Cardiac muscle cell (in vitro differentiated cells and primary cell): Measurements from ENCODE around the gene NPBWR2. TPM values are rescaled to one million over a fixed set of nuclear protein-coding genes. Genes with fewer than 3 reads are reported as not detected.
A peak's percentile ranks its signal among the peaks of the same experiment; 100 is the strongest.

Experiments
- DNase-seq, 2 donors: peaks; one replicate each; pipeline versions ENCODE4 v3.0.0 to v3.0.0-alpha.2; 2010 to 2017; ENCODE audit warnings: low read depth in 1 of 2, low spot score in 1 of 2
- H3K27ac ChIP-seq: fragments of 200-600 bp; sonication (generic); 2 replicates; pipeline ENCODE4 v1.5.1; 2016
- H3K27me3 ChIP-seq: fragments of 200-600 bp; sonication (generic); 2 replicates; pipeline ENCODE4 v1.6.0; 2016; ENCODE audit warnings: control low read depth
- H3K36me3 ChIP-seq: fragments of 200-600 bp; sonication (generic); 2 replicates; pipeline ENCODE4 v1.5.1; 2016; ENCODE audit warnings: control low read depth
- H3K4me1 ChIP-seq: fragments of 200-600 bp; sonication (generic); 2 replicates; pipeline ENCODE4 v1.8.1; 2017; ENCODE audit warnings: low read depth, mild to moderate bottlenecking, mixed run types
- H3K4me3 ChIP-seq: fragments of 200-600 bp; sonication (generic); 2 replicates; pipeline ENCODE4 v1.5.1; 2016; ENCODE audit warnings: mild to moderate bottlenecking
- H3K9me3 ChIP-seq: fragments of 200-600 bp; sonication (generic); 2 replicates; pipeline ENCODE4 v1.5.1; 2017; ENCODE audit warnings: low read depth, mild to moderate bottlenecking, control low read depth
- polyA plus RNA-seq: library from polyadenylated mRNA; unstranded; fragments of >200 nt; fragmentation: Nextera tagmentation; extraction: Ambion mirVana; gene quantifications from 2 replicates; pipeline ENCODE4 v1.2.1, GENCODE V29; 2016
- total RNA-seq: library from RNA; depleted of rRNA; stranded (reverse); fragments of >200 nt; gene quantifications from 2 replicates; pipeline ENCODE4 v1.2.3, GENCODE V29; 2016
- TF ChIP-seq, protein P1 (sequence below): IDR thresholded peaks from 2 replicates; pipeline ENCODE4 v1.5.1; 2012; ENCODE audit warnings: low read depth, mild to moderate bottlenecking, low read length

Gene NPBWR2
- total and polyA plus RNA-seq, 2 experiments from 2014 or later = not detected

DNA sequence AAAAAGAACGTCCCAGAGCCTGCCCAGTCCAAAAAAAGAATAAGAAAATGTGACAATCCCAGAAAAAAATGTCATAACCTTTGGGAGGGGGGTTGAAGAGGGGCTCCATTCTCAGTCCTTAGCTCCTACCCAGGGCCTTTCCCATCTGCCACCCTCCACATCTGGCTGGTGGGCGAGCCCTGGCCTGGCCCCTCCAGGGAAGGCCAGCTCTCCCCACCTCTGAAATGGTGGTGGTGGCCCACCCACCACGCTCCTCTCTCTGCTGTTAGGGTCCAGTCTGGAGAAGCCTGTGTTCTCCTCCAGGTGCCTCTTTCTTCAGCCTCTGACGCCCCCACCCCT lies 28.5 kb downstream of the NPBWR2 start:
- Histone ChIP-seq H3K4me3 (peak overlapping the region; percentile 82), H3K9me3 (no peaks in the 10 kb centered on the region), H3K4me1 (peaks cover 17% of the 10 kb centered on the region)

DNA sequence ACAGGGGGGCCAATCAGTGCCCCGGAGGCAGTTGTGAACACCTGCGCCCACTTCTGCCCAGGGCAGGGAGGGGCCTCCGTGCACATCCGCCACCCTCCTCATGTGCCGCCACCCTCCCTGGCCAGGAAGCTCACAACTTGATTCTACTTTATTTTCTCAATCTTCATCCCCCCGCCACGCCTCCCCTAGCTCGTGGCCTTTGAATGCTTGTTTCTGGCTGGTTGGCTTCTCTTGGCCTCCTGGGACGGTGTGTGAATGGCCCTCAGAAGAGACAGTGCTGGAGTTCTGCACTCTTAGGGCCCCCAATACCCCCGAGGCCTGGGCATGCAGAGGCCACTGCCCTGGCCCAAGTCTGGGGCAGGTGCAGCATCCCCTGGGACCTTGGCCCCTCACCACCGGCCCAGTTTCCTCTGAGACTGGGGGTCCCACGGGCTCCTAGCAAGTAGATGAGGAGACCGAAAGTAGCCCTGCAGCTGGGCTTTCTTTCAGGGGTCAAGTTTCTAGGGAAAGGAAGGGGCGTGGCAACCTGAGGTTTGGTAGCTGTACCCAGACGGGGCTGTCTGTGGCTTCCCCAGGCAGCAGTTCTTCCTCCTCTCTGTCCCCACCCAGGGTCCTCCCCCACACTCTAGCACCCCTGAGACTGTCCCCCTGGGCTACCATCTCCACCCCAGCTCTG lies 29.4 kb downstream of the NPBWR2 start:
- no peaks in the 10 kb centered on the region for H3K9me3 ChIP-seq
- no peak overlapping the region for H3K4me3 ChIP-seq
- H3K4me1 ChIP-seq = peaks cover 17% of the 10 kb centered on the region
- no peaks in the 10 kb centered on the region for H3K27me3 ChIP-seq
- no peak for DNase-seq
- no peaks in the 10 kb centered on the region for H3K36me3 ChIP-seq
- no peak overlapping the region for H3K27ac ChIP-seq
- TF ChIP-seq, protein P1, sequence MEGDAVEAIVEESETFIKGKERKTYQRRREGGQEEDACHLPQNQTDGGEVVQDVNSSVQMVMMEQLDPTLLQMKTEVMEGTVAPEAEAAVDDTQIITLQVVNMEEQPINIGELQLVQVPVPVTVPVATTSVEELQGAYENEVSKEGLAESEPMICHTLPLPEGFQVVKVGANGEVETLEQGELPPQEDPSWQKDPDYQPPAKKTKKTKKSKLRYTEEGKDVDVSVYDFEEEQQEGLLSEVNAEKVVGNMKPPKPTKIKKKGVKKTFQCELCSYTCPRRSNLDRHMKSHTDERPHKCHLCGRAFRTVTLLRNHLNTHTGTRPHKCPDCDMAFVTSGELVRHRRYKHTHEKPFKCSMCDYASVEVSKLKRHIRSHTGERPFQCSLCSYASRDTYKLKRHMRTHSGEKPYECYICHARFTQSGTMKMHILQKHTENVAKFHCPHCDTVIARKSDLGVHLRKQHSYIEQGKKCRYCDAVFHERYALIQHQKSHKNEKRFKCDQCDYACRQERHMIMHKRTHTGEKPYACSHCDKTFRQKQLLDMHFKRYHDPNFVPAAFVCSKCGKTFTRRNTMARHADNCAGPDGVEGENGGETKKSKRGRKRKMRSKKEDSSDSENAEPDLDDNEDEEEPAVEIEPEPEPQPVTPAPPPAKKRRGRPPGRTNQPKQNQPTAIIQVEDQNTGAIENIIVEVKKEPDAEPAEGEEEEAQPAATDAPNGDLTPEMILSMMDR = no peak

More for the DNA sequence above, 28.5 kb downstream of the NPBWR2 start:
- Histone ChIP-seq H3K36me3 (no peaks in the 10 kb centered on the region), H3K27ac (no peak overlapping the region), H3K27me3 (peaks cover 3% of the 10 kb centered on the region)
- TF ChIP-seq, protein P1 = no peak
- DNase-seq = no peak

DNA sequence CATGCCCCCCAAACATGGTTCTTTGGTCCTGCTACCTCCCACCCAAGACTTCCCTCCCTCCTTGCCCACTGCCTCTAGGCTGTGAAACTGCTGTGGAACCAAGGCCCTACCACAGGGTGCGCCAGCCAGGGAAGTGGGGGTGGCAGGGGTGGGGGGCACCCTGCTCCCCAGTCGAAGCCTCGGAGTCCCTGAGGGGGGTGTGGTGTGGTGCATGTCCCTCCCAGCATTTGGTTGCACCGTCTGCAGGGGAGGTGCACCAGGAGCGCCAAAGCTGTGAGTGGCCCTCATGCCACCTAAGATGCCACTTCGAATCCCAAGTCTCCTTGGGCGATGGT lies 29.9 kb downstream of the NPBWR2 start:
- H3K9me3 ChIP-seq = no peaks in the 10 kb centered on the region
- DNase-seq = no peak
- peaks cover 17% of the 10 kb centered on the region for H3K4me1 ChIP-seq
- no peaks in the 10 kb centered on the region for H3K36me3 ChIP-seq
- TF ChIP-seq, protein P1 = no peak
- H3K27me3 ChIP-seq = no peaks in the 10 kb centered on the region
- no peak overlapping the region for H3K27ac ChIP-seq
- H3K4me3 ChIP-seq = no peak overlapping the region

DNA sequence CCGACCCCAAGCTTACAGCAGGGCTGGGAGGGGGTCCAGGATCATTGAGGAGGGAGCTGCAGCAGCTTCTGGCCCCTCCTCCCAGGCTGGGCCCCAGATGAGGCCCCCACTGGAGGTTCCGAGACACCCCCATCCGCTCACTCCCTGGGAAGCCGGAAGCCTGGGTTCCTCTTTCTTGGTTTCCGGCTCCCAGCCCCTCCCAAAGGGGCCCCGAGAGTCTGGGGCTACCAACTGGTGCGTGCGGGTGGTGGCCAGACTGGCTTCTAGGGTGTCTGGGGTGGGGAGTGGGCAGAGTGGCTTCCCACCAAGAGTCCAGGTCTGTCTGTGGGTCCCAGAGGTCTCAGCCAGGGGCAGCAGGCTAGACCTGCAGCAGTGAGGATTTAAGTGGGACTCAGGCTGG lies 30.3 kb downstream of the NPBWR2 start:
- H3K9me3 ChIP-seq = no peaks in the 10 kb centered on the region
- no peaks in the 10 kb centered on the region for H3K27me3 ChIP-seq
- H3K4me3 ChIP-seq = no peak overlapping the region
- no peak overlapping the region for H3K27ac ChIP-seq
- TF ChIP-seq, protein P1 = no peak
- H3K4me1 ChIP-seq = peaks cover 12% of the 10 kb centered on the region
- no peak for DNase-seq
- peaks cover under 1% of the 10 kb centered on the region for H3K36me3 ChIP-seq

DNA sequence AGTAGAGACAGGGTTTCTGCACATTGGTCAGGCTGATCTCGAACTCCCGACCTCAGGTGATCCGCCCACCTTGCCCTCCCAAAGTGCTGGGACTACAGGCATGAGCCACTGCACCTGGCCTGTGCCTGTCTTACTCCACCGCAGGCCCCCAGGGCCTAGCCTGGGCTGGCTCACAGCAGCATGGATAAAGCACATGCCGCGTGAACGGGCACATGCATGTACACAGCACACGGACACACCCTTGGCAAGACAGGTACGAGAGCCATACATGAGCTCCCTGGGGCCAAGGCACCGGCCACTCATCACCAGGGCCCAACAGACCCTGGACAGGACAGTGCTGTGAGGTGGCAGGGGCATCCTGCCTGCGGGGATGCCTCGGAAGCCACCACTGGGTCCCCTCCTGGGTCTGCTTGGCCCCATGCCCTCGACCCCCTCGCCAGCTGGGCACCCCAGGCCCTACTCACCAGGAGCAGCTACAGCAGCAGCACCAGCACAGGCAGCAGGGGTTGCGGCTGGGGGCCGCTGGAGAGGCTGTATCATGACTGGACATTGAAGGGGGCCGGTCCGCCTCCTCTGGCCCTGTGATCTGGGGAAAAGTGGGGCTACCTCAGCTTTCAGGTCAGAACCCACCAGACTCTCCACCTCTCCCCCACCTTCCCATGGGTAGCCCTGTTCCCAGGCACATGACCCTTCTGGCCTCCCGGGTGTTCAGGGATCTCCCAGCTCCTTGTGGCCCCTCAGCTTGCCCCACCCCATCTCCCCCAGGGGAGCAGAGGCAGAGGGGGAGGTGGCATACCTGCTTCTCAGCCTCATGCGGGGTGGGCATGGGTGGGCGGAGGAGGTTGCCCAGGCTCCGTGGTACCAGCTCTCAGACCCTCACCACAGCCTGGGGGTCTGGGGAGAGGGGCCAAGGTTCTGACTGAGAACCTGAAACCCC lies 31.0 kb downstream of the NPBWR2 start:
- Histone ChIP-seq H3K36me3 (peaks cover 4% of the 10 kb centered on the region), H3K27ac (no peak overlapping the region), H3K4me3 (no peak overlapping the region), H3K27me3 (no peaks in the 10 kb centered on the region), H3K4me1 (peaks cover 8% of the 10 kb centered on the region), H3K9me3 (no peaks in the 10 kb centered on the region)
- no peak for DNase-seq
- TF ChIP-seq, protein P1 = no peak
